Hypothalamus (tissue), 51 donors: ENCODE measurements around the gene COBL.
"Not testable (repeated sequence)": the region's sequence is repeated elsewhere in the genome, so short reads cannot be mapped to it uniquely, and the experiment has no call there.

ENCODE experiments used
- DNase-seq, 51 donors: peaks; one replicate each; lab custom pipeline; 2025; lab: John Stamatoyannopoulos, UW

The COBL gene

DNA sequence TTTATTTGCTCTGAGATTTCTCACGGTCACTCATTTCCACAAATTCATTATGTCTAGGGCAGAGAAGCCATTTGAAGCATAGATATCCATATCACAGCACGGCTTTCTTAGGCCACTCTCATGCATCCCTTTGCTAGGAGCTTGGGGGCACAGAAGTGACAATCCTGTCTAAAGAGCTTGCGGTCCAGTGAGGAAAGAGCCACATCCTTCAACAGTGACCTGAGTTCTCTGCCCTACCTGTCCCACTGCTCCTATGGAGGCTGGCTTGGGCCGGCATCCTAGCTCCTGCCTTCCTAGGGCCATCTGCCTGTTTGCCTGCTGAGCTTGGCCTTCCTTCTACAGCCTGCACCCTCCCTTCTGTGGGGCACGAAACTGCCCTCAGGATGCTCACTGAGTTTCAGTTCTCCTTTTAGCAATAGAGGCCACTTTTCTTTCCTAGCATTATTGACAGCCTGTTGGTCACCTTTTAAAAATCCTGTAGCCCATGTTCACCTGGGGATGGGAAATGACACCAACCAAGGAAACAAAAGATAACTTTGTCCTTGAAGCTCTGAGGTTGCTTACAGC, 321.8 kb downstream of the COBL start:
- DNase-seq: no peak

DNA sequence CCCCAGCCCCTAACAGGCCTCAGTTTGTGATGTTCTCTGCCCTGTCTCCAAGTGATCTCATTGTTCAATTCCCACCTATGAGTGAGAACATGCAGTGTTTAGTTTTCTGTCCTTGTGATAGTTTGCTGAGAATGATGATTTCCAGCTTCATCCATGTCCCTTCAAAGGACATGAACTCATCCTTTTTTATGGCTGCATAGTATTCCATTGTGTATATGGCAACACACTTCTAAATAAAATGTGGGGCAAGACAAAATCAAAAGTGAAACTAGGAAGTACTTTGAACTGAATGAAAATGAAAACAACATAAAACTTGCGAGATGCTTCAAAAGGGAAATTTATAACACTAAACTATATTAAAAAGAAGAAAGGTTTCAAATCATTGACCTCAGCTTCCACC, 326.4 kb downstream of the COBL start:
- not testable (repeated sequence) for DNase-seq

DNA sequence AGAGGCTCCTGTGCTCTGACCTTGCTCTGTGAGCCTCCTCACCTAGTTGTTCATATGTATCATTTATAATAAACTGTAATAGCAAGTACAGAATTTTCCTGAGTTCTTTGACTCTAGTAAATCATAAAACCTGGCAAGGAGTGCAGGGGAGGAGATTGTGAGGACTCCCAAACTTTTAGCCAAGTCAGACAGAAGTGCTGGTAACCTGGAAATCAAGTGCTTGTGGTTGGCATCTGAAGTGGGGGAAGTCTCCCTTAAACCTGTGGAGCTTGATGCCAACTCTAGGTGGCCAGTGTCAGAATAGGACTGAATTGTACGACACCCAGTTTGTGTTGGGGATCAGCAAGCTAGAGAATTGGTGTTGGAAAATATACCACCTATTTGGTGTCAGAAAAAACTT, 327.6 kb downstream of the COBL start:
- no peak for DNase-seq

DNA sequence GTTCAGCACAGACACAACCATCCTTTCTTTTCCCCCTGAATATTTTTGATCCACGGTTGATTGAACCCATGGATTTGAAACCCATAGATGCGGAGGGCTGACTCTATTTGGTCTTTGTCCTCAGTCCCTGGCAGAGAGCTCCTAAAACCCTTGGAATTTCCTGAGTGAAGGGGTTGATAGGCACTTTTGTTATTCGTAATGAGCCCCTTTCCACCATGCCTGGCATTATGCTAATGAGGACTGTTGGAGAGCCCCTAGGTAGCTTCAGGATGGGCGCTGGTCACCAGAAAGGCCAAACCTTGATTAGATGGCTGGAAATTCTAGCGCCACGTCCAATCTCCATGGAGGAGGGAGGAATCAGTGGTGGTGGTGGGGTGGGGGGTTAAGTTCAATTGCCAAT, 328.1 kb downstream of the COBL start:
- DNase-seq: no peak

DNA sequence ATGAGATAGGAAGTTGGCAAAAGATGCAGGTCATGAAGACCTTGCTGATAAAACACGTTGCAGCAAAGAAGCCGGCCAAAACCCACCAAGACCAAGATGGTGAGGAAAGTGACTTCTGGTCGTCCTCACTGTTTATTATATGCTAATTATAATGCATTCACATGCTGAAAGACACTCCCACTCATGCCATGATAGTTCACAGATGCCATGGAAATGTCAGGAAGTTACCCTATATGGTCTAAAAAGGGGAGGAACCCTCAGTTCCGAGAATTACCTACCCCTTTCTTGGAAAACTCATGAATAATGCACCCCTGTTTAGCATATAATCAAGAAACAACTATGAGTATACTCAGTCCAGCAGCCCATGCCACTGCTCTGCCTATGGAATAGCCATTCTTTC, 331.5 kb downstream of the COBL start:
- DNase-seq: no peak

DNA sequence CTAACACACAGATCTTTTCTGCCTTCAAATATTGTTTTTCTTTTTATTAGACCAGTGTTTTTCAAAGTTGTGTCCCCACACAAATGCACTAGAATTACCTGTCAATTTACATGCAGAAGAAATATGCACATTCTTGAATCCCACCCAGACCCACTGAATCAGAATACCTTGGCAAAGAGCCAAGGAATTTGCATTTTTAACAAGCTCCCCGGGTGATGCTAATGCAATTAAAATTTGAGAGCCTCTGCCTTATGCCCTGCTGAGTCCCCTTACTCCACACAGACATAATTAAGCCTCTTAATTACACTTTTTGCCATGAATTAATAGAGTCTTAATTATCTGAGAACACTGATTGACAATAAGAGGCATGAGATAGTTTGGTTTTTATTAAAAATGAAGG, 332.8 kb downstream of the COBL start:
- DNase-seq: no peak

DNA sequence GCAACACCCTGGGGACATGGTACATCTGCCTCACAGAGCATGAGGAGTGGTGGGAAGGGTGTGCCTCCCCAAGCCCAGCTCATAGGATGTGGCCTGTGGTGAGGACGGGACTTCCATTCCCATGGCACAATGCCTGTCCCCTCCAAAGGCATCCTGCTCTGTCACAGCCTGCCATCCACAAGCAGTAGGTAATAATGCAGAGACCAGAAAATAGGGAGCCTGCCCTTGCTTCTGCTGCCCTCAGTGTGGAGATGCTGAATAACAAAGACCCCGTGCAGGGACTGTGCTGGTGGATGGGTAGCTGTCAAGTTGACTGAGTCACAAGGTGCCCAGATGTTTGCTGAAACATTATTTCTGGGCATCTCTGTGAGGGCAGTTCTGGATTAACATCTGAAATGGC, 334.0 kb downstream of the COBL start:
- no peak for DNase-seq

DNA sequence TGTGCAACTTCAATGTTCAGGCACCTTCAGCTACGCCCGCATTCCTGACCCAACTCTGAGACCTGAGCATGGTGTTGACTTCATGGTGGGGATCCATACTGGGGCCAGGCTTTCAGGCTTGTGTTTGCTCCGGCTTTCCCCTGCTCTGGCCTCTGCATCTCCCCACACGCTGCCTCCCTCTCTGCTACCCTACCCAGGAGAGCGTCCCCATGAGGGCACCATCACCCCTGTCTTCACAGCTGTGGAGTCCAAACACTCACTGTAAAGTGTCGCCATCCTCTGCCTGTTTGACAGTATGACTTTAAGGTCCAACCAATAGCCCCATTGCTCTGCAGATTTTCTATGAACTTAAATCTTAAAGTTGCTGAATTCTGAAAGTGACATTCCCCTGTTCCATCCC, 334.9 kb downstream of the COBL start:
- no peak for DNase-seq

DNA sequence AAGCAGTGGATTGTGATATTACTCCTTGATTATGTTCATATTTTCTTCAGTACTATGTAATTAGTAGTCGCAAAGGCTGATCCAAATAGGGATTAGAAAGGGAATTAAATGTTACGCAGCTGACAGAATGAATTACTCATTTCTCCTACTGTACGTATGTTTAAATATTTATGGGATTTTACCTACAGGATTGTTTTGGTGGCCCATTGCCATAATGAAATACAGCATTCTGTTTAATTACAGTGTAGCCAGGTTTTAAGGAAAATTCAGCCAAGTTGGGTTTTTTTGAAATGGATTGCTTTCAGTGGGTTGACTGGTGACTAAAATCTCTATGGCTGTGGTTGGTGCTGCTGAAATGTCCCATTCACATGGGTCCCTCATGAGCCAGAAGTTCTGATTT, 336.2 kb downstream of the COBL start:
- DNase-seq: no peak

DNA sequence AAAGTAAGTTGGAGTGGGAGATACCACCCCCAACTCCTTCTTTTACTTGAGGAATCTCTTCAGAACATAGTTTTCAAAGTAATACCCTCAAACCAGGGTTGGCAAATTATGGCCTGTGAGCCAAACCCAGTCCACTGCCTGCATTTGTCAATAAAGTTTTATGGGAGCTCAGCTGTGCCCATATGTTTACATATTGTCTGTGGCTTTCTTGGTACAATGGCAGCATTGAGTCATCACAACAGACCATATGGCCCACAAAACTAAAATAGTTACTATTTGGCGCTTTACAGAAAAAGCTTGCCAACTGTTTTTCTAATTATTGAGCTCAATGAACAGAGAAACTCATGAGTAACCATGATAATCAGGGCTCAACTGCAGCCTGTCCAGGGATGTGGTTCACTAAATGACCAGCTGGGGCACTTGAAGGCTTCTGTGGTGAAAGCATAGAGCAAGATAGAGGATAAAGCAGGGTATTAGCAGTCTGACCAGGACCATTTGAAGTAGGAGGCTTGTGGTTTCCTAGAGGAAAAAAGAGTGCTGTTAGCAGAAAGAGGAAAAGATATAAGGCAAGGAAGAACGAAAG, 337.9 kb downstream of the COBL start:
- DNase-seq: no peak

DNA sequence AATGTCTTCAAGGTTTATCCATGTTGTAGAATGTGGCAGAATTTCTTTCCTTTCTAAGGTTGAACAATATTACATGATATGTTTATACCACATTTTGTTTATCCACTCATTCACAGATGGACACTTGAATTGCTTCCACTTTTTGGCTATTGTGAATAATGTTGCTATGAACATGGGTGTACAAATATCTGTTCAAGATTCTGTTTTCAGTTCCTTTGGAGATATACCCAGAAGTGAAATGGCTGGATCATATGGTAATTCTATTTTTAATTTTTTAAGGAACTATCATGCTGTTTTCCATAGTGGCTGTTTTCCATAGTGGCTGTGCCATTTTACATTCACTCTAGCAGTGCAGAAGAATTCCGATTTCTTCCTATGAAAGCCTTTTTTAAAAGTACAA, 339.2 kb downstream of the COBL start:
- DNase-seq: no peak

DNA sequence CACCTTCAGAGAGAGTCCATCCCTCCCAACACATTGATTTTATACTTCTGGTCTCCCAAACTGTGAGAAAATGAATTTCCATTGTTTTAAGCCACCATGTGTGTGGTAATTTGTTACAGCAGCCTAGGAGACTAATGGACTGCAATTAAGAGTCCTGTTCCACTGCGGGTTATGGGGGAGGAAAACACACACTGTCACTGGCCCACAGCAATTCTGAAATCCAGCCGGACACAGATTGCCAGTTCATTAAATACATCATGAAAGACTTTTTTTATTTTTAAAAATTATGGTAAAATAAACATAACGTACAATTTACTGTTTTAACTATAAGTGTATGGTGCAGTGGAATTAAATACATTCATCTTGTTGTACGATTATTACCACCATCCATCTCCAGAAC, 340.5 kb downstream of the COBL start:
- DNase-seq: no peak

DNA sequence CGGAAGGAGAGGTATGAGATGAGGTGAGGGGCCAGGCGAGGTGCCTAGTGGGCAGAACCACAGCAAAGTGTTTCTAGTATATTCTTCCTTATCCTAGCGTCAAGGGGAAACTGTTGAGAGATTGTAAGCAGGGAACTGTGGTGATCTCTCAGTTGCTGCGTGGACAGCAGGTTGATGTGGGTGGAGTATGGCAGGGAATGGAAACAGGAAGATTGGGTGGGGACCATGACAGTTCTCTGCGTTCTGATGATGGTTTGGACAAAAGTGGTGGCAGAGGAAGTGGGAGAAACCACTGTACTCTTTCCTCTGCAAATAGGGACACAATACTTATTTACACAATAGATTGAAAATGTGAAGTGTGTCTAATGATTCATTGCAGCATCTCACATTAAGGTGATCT, 342.4 kb downstream of the COBL start:
- DNase-seq: no peak

DNA sequence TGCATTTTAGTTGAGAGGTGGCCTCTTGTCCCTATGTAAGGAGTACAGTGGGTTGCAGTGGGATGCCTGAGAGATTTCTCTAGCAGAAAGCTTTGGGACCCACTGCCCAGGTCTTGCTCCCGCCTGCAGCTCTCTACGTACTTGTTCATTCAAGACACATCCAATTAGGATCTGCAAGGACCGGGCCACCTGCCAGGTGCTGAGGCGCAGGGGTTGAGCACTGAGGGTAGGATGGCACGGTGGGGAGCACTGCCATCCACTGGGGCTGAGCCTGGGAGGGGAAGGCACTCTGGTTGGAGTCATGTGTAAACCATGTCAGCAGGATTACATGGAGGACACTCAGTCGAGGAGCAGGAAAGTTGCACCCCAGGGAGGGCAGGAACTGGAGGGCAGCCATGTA, 342.8 kb downstream of the COBL start:
- DNase-seq: no peak

DNA sequence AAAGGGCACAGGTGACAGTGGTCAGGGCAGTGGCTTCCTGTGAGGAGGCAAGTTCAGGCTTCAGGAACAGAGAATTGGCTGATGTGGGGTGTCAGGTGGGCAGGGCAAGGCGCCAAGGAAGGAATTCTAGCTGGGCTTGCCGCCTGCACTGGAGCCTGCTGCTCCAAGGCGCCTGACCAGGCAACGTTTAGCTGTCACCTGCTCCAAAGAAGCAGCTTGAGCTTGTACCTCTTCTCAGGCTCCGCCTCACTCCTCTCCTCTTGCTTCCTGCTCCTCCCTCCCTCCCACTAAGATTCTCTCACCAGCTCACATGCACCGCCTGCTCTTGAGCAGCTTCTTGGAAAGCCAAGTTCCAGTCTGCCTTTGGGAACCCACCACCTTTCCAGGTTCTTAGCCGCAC, 346.5 kb downstream of the COBL start:
- no peak for DNase-seq
